ENCODE data around the gene PGPEP1.
A peak's percentile ranks its signal among the peaks of the same experiment; 100 is the strongest.
"Not testable (repeated sequence)": the region's sequence is repeated elsewhere in the genome, so short reads cannot be mapped to it uniquely, and the experiment has no call there.

PGPEP1 gene

GRCh38 chr19:18368504-18369222 is 28.3 kb downstream of the PGPEP1 start:
- DNase-seq: no peak

- DNase-seq: no peak
Measured at GRCh38 chr19:18373407-18373891, 33.1 kb downstream of the PGPEP1 start.

- DNase-seq: peak; percentile 90
Measured at GRCh38 chr19:18373892-18374629, 33.7 kb downstream of the PGPEP1 start.

GRCh38 chr19:18377026-18377425 is 36.6 kb downstream of the PGPEP1 start:
- DNase-seq: no peak

- DNase-seq: no peak
Measured at GRCh38 chr19:18379803-18380747, 39.7 kb downstream of the PGPEP1 start.

- DNase-seq: no peak
Measured at GRCh38 chr19:18380843-18381242, 40.4 kb downstream of the PGPEP1 start.

GRCh38 chr19:18383622-18384021 is 43.2 kb downstream of the PGPEP1 start:
- DNase-seq: not testable (repeated sequence)

GRCh38 chr19:18384775-18385174 is 44.4 kb downstream of the PGPEP1 start:
- no peak for DNase-seq

GRCh38 chr19:18385359-18385674 is 44.9 kb downstream of the PGPEP1 start:
- no peak for DNase-seq

- no peak for DNase-seq
Measured at GRCh38 chr19:18385675-18386542, 45.5 kb downstream of the PGPEP1 start, which contains the start of gene GDF15. TSS of gene GDF15 (plus strand) at chr19:18386158. CDS start at chr19:18386190, 32 bp downstream.

GRCh38 chr19:18386543-18387271 is 46.3 kb downstream of the PGPEP1 start:
- DNase-seq: no peak

- peak; percentile 35 for DNase-seq
Measured at GRCh38 chr19:18388100-18388959, 47.9 kb downstream of the PGPEP1 start.

- DNase-seq: no peak
Measured at GRCh38 chr19:18388960-18389725, 48.7 kb downstream of the PGPEP1 start.

- DNase-seq: no peak
Measured at GRCh38 chr19:18389726-18390064, 49.3 kb downstream of the PGPEP1 start.

- DNase-seq: no peak
Measured at GRCh38 chr19:18390065-18390907, 49.9 kb downstream of the PGPEP1 start.

GRCh38 chr19:18391509-18392075 is 51.2 kb downstream of the PGPEP1 start:
- no peak for DNase-seq

GRCh38 chr19:18392417-18392816 is 52.0 kb downstream of the PGPEP1 start:
- DNase-seq: peak; percentile 63

- no peak for DNase-seq
Measured at GRCh38 chr19:18392926-18393325, 52.5 kb downstream of the PGPEP1 start.

Measured in GDM1 (cell line).